Stomach (tissue), 9 donors: ENCODE measurements around the gene RNF149. TPM values are rescaled to one million over a fixed set of nuclear protein-coding genes. Genes with fewer than 3 reads are reported as not detected.

Source experiments
- DNase-seq, 2 donors: peaks; one replicate each; pipeline versions ENCODE4 v3.0.0 to v3.0.0-alpha.2; 2013 to 2019
- H3K27ac ChIP-seq, 5 donors: fragments of 200-600 bp in 4 of 5; sonication (generic) in 4 of 5; one replicate each; pipeline ENCODE4 v1.5.1; 2013 to 2019; ENCODE audit warnings: mild to moderate bottlenecking in 1 of 5, moderate library complexity in 1 of 5
- H3K27me3 ChIP-seq, 3 donors: fragments of 200-600 bp; sonication (generic); one replicate each; pipeline ENCODE4 v1.5.1; 2017 to 2019; ENCODE audit warnings: mixed run types in 1 of 3
- H3K36me3 ChIP-seq, 4 donors: fragments of 200-600 bp; sonication (generic); 1 replicate in 3 of 4; 2 replicates in 1 of 4; pipeline ENCODE4 v1.5.1; 2016 to 2019
- H3K4me1 ChIP-seq, 4 donors: fragments of 200-600 bp; sonication (generic); one replicate each; pipeline ENCODE4 v1.5.1; 2016 to 2019
- H3K4me3 ChIP-seq, 4 donors: fragments of 200-600 bp; sonication (generic) in 3 of 4; one replicate each; pipeline ENCODE4 v1.5.1; 2016 to 2019; ENCODE audit warnings: mild to moderate bottlenecking in 1 of 4
- H3K9me3 ChIP-seq, 4 donors: fragments of 200-600 bp; sonication (generic); one replicate each; pipeline ENCODE4 v1.5.1; 2016 to 2019
- EP300 ChIP-seq: sonication (generic); formaldehyde crosslinking; IDR thresholded peaks from one replicate; pipeline ENCODE4 v1.6.1; 2017; ENCODE audit warnings: antibody characterized with exemption
- POLR2A ChIP-seq, 4 donors: fragments of 450-650 bp; IDR thresholded peaks; one replicate each; pipeline ENCODE4 v1.6.1; 2016; ENCODE audit warnings: antibody characterized with exemption in 4 of 4, control low read depth in 2 of 4, mild to moderate bottlenecking in 1 of 4, moderate library complexity in 1 of 4
- POLR2AphosphoS5 ChIP-seq, 3 donors: sonication (generic); formaldehyde crosslinking; IDR thresholded peaks; one replicate each; pipeline ENCODE4 v1.6.1; 2016; ENCODE audit warnings: antibody characterized with exemption in 3 of 3
- WGBS, 5 donors: extraction: QIAGEN DNeasy Blood & Tissue Kit in 3 of 5; methylation state at CpG; one replicate each; pipeline versions ENCODE4 v1.1.5 to v1.1.7; 2013 to 2018; 5-methylcytosine and 5-hydroxymethylcytosine counted together
- intact Hi-C: fragments of 100-400 bp; cut with DNase I; formaldehyde crosslinking; loops from one replicate; pipeline ENCODE4 v1.15.1; 2023; ENCODE audit warnings: low total_unique reads
- polyA plus RNA-seq, 3 donors: library from polyadenylated mRNA; stranded (reverse); fragments of 200-250 nt; gene quantifications; one replicate each; pipeline ENCODE4 v1.2.3, GENCODE V29; 2013
- total RNA-seq, 5 donors: library from RNA; depleted of rRNA; stranded (reverse); fragments of >200 nt; gene quantifications; one replicate each; pipeline versions ENCODE4 v1.1.0 to v1.2.3, GENCODE V29; 2014 to 2016
- TF ChIP-seq, protein P1 (sequence below), 7 experiments: fragments of 450-650 bp in 4 of 7; fragments of 200-600 bp in 3 of 7; sonication (generic) in 3 of 7; IDR thresholded peaks; one replicate each; pipeline ENCODE4 v1.5.1; 2016 to 2019; ENCODE audit warnings: antibody characterized with exemption in 7 of 7, control low read depth in 2 of 7, mild to moderate bottlenecking in 1 of 7
- donor health status: healthy with polysubstance abuse.
- donor health status: Bipolar disorder and iron deficiency.
- donor health status: healthy.

The RNF149 gene
- total and polyA plus RNA-seq, 8 donors, result 14.8 to 154 (median 35.1) TPM

DNA sequence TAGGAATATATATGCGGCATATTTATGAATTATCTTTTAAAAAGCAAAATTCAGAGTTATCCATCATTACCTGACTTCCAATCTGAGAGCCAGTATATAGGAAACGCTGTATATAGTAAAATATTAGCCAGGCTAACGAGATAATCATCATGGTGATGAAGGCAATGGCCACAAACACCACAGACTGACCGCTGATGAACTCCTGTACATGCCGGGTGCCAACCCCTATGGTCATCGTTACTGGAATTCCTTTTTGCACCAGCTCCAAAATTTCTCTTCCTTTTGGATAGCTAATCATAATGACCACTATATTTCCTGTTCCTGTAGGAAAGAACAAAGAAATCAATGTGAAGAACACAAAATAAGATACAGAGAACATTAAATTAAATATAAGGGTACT lies 13.6 kb downstream of the RNF149 start:
- WGBS, 5 donors, result 65 to 84% (median 81%) methylated on average over 6 of the region's 6 CpGs

DNA sequence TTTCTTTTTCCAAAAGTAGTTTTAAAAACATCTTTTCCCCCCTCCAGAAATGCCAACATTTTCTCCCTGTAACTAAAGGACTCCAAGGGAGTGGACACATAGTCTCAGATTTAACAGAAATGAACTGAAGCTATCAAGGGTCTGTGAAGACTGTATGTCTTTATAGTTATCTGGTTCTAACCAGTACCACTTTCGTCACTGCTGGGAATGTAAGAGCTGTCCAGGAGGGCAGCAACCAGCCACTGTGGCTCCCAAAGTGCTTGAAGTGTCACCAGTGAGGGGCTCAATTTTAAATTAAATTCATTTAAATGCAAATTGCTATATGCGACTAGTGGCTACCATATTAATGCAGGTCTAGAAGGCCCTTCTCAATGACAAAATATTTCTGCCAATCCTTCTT lies 15.0 kb downstream of the RNF149 start:
- TF ChIP-seq POLR2AphosphoS5 (IDR thresholded peaks at IDR 0.05) (no peak), POLR2A (IDR thresholded peaks at IDR 0.05) (no peak), EP300 (no peak)
- TF ChIP-seq, protein P1, sequence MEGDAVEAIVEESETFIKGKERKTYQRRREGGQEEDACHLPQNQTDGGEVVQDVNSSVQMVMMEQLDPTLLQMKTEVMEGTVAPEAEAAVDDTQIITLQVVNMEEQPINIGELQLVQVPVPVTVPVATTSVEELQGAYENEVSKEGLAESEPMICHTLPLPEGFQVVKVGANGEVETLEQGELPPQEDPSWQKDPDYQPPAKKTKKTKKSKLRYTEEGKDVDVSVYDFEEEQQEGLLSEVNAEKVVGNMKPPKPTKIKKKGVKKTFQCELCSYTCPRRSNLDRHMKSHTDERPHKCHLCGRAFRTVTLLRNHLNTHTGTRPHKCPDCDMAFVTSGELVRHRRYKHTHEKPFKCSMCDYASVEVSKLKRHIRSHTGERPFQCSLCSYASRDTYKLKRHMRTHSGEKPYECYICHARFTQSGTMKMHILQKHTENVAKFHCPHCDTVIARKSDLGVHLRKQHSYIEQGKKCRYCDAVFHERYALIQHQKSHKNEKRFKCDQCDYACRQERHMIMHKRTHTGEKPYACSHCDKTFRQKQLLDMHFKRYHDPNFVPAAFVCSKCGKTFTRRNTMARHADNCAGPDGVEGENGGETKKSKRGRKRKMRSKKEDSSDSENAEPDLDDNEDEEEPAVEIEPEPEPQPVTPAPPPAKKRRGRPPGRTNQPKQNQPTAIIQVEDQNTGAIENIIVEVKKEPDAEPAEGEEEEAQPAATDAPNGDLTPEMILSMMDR (IDR thresholded peaks at IDR 0.05), result no peak

More for the DNA sequence above, 13.6 kb downstream of the RNF149 start:
- no peaks in the 10 kb centered on the region for H3K27me3 ChIP-seq
- no peak for DNase-seq
- intact Hi-C loops, result no loop called here
- H3K9me3 ChIP-seq, result no peaks in the 10 kb centered on the region
- peaks cover 4 to 65% (median 33%) of the 10 kb centered on the region in 4 donors for H3K4me1 ChIP-seq
- peaks cover 0 to 50% (median 45%) of the 10 kb centered on the region in 4 donors for H3K36me3 ChIP-seq
- TF ChIP-seq POLR2A (IDR thresholded peaks at IDR 0.05) (no peak), EP300 (no peak), POLR2AphosphoS5 (IDR thresholded peaks at IDR 0.05) (no peak)
- TF ChIP-seq, protein P1 (IDR thresholded peaks at IDR 0.05), result no peak
- H3K27ac ChIP-seq, result no peak overlapping the region
- H3K4me3 ChIP-seq, result no peak overlapping the region

DNA sequence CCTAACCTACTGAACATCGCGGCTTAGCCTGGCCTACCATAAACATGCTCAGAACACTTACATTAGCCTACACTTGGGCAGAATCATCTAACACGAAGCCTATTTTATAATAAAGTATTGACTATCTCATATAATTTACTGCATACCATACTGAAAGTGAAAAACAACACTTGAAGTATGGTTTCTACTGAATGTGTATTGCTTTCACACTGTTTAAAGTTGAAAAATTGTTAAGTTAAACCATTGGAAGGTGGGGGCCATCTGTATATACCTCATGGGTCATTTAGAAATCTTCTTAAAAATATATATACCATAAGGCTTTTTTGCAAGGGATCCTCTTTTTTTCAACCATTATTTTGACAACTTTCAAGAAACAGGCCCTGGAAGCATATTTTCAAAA lies 16.5 kb downstream of the RNF149 start:
- H3K4me1 ChIP-seq, result peaks cover 4 to 38% (median 17%) of the 10 kb centered on the region in 4 donors
- no peak for TF ChIP-seq EP300
- TF ChIP-seq, protein P1 (IDR thresholded peaks at IDR 0.05), result no peak
- no peak for TF ChIP-seq POLR2A (IDR thresholded peaks at IDR 0.05)
- TF ChIP-seq POLR2AphosphoS5 (IDR thresholded peaks at IDR 0.05), result no peak
- no peak overlapping the region for H3K27ac ChIP-seq
- peaks cover 5 to 79% (median 72%) of the 10 kb centered on the region in 4 donors for H3K36me3 ChIP-seq
- no peaks in the 10 kb centered on the region for H3K27me3 ChIP-seq
- intact Hi-C loops, result no loop called here
- WGBS, 5 donors, result 93 to 98% (median 95%) methylated on average over 3 of the region's 3 CpGs
- no peak overlapping the region for H3K4me3 ChIP-seq
- no peaks in the 10 kb centered on the region for H3K9me3 ChIP-seq
- DNase-seq, result no peak

More for the DNA sequence above, 15.0 kb downstream of the RNF149 start:
- DNase-seq, result no peak
- intact Hi-C loops, result no loop called here
- H3K36me3 ChIP-seq, result peaks cover 0 to 63% (median 56%) of the 10 kb centered on the region in 4 donors
- peaks cover 4 to 54% (median 26%) of the 10 kb centered on the region in 4 donors for H3K4me1 ChIP-seq
- H3K27ac ChIP-seq, result no peak overlapping the region
- H3K27me3 ChIP-seq, result no peaks in the 10 kb centered on the region
- 77 to 94% (median 81%) methylated on average over 2 of the region's 2 CpGs for WGBS, 5 donors
- H3K9me3 ChIP-seq, result no peaks in the 10 kb centered on the region
- H3K4me3 ChIP-seq, result no peak overlapping the region

DNA sequence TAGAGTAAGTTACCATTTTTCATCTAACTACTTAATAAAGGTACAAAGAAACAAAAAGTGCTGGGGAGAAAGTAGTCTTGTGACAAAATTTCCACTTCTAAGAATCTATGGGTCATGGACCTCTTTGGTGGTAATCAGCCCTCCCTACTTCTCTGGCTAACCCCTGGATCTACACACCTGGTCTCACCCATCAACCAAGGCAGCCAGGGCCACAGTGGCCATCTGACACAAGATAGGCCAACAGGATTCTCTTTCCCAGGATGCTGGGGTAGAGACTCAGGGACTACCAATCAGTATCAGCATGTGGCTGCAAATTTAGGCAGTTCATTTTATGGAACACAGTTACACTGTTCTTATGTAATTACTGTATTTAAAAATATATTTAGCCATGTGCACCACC lies 17.8 kb downstream of the RNF149 start:
- intact Hi-C loops, result no loop called here
- TF ChIP-seq EP300 (no peak), POLR2A (IDR thresholded peaks at IDR 0.05) (no peak), POLR2AphosphoS5 (IDR thresholded peaks at IDR 0.05) (no peak)
- TF ChIP-seq, protein P1 (IDR thresholded peaks at IDR 0.05), result no peak
- no peak overlapping the region for H3K4me3 ChIP-seq
- H3K27ac ChIP-seq, result no peak overlapping the region
- peaks cover 10 to 92% (median 85%) of the 10 kb centered on the region in 4 donors for H3K36me3 ChIP-seq
- no peaks in the 10 kb centered on the region for H3K27me3 ChIP-seq
- DNase-seq, result no peak
- no peaks in the 10 kb centered on the region for H3K9me3 ChIP-seq
- H3K4me1 ChIP-seq, result peaks cover 0 to 27% (median 9%) of the 10 kb centered on the region in 4 donors
